Prostate gland (tissue), 2 donors: ENCODE measurements around the gene ANKRD12. TPM values are rescaled to one million over a fixed set of nuclear protein-coding genes. Genes with fewer than 3 reads are reported as not detected.

Source experiments
- DNase-seq: peaks from one replicate; pipeline ENCODE4 v3.0.0-alpha.2; 2019; ENCODE audit warnings: low spot score
- H3K27ac ChIP-seq, 2 donors: fragments of 200-600 bp; sonication (generic); 2 replicates each; pipeline ENCODE4 v1.5.1; 2017 to 2019
- H3K27me3 ChIP-seq: fragments of 200-600 bp; sonication (generic); replicated peaks from 2 replicates; pipeline ENCODE4 v1.5.1; 2019; ENCODE audit not compliant: insufficient read depth
- H3K36me3 ChIP-seq, 2 donors: fragments of 200-600 bp; sonication (generic); 1 replicate in 1 of 2; 2 replicates in 1 of 2; pipeline versions ENCODE4 v1.5.1 to v1.8.1; 2017 to 2019
- H3K4me1 ChIP-seq: fragments of 200-600 bp; sonication (generic); replicated peaks from 2 replicates; pipeline ENCODE4 v1.5.1; 2019
- H3K4me3 ChIP-seq, 2 donors: fragments of 200-600 bp; sonication (generic); 2 replicates each; pipeline ENCODE4 v1.5.1; 2017 to 2019
- H3K9me3 ChIP-seq: fragments of 200-600 bp; sonication (generic); 2 replicates; pipeline ENCODE4 v1.5.1; 2017
- CTCF ChIP-seq, 4 experiments: fragments of 200-600 bp in 2 of 4; fragments of 450-650 bp in 2 of 4; sonication (generic) in 2 of 4; IDR thresholded peaks; 1 replicate in 3 of 4; 2 replicates in 1 of 4; pipeline ENCODE4 v1.5.1; 2016 to 2019; ENCODE audit warnings: antibody characterized with exemption in 4 of 4, mild to moderate bottlenecking in 2 of 4, moderate library complexity in 2 of 4
- POLR2A ChIP-seq: fragments of 450-650 bp; IDR thresholded peaks from one replicate; pipeline ENCODE4 v1.6.1; 2016; ENCODE audit warnings: antibody characterized with exemption, mild to moderate bottlenecking
- POLR2AphosphoS5 ChIP-seq: sonication (generic); formaldehyde crosslinking; IDR thresholded peaks from one replicate; pipeline ENCODE4 v1.6.1; 2017; ENCODE audit warnings: antibody characterized with exemption
- WGBS: methylation state at CpG from one replicate; pipeline ENCODE4 v1.1.5; 2018; 5-methylcytosine and 5-hydroxymethylcytosine counted together
- intact Hi-C: fragments of 100-400 bp; cut with DNase I; formaldehyde crosslinking; loops from one replicate; pipeline ENCODE4 v1.14.2; 2022
- total RNA-seq, 2 donors: library from RNA; depleted of rRNA; stranded (reverse); fragments of >200 nt; gene quantifications; one replicate each; pipeline ENCODE4 v1.1.0, GENCODE V29; 2016

ANKRD12 gene
- total RNA-seq, 2 donors from 2014 or later, result 38.7 to 50.1 TPM

GRCh38 chr18:9223356-9223755, 86.8 kb downstream of the ANKRD12 start:
- intact Hi-C loops, result no loop called here
- no peak for TF ChIP-seq POLR2A
- TF ChIP-seq POLR2AphosphoS5, result no peak
- no peak for TF ChIP-seq CTCF (IDR thresholded peaks at IDR 0.05)
- H3K4me1 ChIP-seq, result no peaks in the 10 kb centered on the region
- no peak overlapping the region for H3K27ac ChIP-seq
- 99% methylated on average over 5 of the region's 5 CpGs for WGBS
- no peak overlapping the region for H3K4me3 ChIP-seq
- H3K9me3 ChIP-seq, result no peaks in the 10 kb centered on the region
- no peaks in the 10 kb centered on the region for H3K36me3 ChIP-seq
- no peak for DNase-seq
- no peaks in the 10 kb centered on the region for H3K27me3 ChIP-seq

GRCh38 chr18:9226463-9226862, 89.9 kb downstream of the ANKRD12 start:
- Histone ChIP-seq H3K27ac (no peak overlapping the region), H3K9me3 (no peaks in the 10 kb centered on the region), H3K36me3 (no peaks in the 10 kb centered on the region), H3K4me1 (no peaks in the 10 kb centered on the region), H3K4me3 (no peak overlapping the region), H3K27me3 (no peaks in the 10 kb centered on the region)
- TF ChIP-seq POLR2A (no peak), CTCF (IDR thresholded peaks at IDR 0.05) (no peak), POLR2AphosphoS5 (no peak)
- DNase-seq, result no peak
- intact Hi-C loops, result no loop called here

GRCh38 chr18:9231852-9232486, 95.4 kb downstream of the ANKRD12 start:
- H3K36me3 ChIP-seq, result no peaks in the 10 kb centered on the region
- intact Hi-C loops, result no loop called here
- no peaks in the 10 kb centered on the region for H3K4me1 ChIP-seq
- H3K27me3 ChIP-seq, result no peaks in the 10 kb centered on the region
- no peak for TF ChIP-seq POLR2A
- TF ChIP-seq POLR2AphosphoS5, result no peak
- no peak for TF ChIP-seq CTCF (IDR thresholded peaks at IDR 0.05)
- H3K27ac ChIP-seq, result no peak overlapping the region
- no peak for DNase-seq
- no peak overlapping the region for H3K4me3 ChIP-seq
- H3K9me3 ChIP-seq, result no peaks in the 10 kb centered on the region
- WGBS, result 99% methylated on average over 2 of the region's 2 CpGs

- no peak for DNase-seq
- no peaks in the 10 kb centered on the region for H3K9me3 ChIP-seq
- H3K4me3 ChIP-seq, result no peak overlapping the region
- no peaks in the 10 kb centered on the region for H3K4me1 ChIP-seq
- 92% methylated on average over 4 of the region's 4 CpGs for WGBS
- no peaks in the 10 kb centered on the region for H3K27me3 ChIP-seq
- TF ChIP-seq CTCF (IDR thresholded peaks at IDR 0.05) (no peak), POLR2A (no peak), POLR2AphosphoS5 (no peak)
- no peaks in the 10 kb centered on the region for H3K36me3 ChIP-seq
- intact Hi-C loops, result no loop called here
- H3K27ac ChIP-seq, result no peak overlapping the region
These were observed 96.4 kb downstream of the ANKRD12 start for GRCh38 chr18:9232977-9233376.

- no peaks in the 10 kb centered on the region for H3K36me3 ChIP-seq
- whole genome bisulfite sequencing, result 98% methylated on average over 10 of the region's 10 CpGs
These were observed 97.3 kb downstream of the ANKRD12 start for GRCh38 chr18:9233771-9234440.

More at GRCh38 chr18:9233771-9234440, 97.3 kb downstream of the ANKRD12 start:
- no peak for DNase-seq
- H3K4me1 ChIP-seq, result no peaks in the 10 kb centered on the region
- no peaks in the 10 kb centered on the region for H3K9me3 ChIP-seq
- H3K27ac ChIP-seq, result no peak overlapping the region
- intact Hi-C loops, result no loop called here
- TF ChIP-seq CTCF (IDR thresholded peaks at IDR 0.05) (no peak), POLR2AphosphoS5 (no peak), POLR2A (no peak)
- H3K27me3 ChIP-seq, result no peaks in the 10 kb centered on the region
- H3K4me3 ChIP-seq, result no peak overlapping the region
